Colon (tissue), 2 donors: ENCODE data around the gene DHRS4L2.
"Not testable (repeated sequence)": the region's sequence is repeated elsewhere in the genome, so short reads cannot be mapped to it uniquely, and the experiment has no call there.

Experiments used
- FAIRE-seq: peaks from 2 replicates; lab custom pipeline; 2012; peaks lifted over from hg19 to GRCh38; lab: Jason Lieb, UNC
- donor health status: control.
- donor health status: control.

The DHRS4L2 gene

DNA sequence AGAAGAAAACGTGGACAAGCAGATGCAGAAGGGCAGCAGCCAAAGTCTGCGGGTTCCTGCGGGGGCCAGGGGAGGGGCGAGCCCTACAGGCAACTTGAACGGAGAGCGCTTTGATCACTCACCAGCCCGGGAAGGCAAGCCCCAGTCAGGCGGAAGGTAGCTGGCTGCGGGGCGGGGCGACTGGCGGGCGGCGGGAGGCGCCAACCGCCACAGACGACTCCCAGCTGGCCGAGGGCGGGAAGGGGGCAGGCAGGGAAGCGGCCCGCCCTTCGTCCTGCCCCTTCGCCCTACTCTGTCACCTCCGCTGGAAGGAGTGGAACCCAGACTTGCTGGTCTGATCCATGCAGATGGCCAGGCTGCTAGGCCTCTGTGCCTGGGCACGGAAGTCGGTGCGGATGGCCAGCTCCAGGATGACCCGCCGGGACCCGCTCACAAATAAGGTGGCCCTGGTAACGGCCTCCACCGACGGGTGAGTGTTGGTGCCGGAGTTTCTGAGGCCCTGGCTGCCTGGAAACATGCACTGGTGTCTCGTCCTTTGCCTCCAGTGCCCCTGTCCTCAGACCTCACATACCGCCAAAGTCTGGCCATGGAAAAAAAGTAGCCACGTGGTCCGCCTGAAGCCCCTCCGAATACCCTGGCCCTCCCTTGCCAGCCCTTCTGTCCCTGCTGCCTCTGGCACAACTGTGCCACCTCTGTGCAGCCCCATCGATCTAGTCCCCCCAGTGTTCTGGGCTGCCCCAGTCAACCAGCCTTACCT is at the start of gene DHRS4L2:
Gene DHRS4L2, plus strand, starts transcription at position 323 of the 757 bp plus-strand sequence. Its CDS starts 19 bp downstream, at position 342.
- not testable (repeated sequence) for FAIRE-seq

DNA sequence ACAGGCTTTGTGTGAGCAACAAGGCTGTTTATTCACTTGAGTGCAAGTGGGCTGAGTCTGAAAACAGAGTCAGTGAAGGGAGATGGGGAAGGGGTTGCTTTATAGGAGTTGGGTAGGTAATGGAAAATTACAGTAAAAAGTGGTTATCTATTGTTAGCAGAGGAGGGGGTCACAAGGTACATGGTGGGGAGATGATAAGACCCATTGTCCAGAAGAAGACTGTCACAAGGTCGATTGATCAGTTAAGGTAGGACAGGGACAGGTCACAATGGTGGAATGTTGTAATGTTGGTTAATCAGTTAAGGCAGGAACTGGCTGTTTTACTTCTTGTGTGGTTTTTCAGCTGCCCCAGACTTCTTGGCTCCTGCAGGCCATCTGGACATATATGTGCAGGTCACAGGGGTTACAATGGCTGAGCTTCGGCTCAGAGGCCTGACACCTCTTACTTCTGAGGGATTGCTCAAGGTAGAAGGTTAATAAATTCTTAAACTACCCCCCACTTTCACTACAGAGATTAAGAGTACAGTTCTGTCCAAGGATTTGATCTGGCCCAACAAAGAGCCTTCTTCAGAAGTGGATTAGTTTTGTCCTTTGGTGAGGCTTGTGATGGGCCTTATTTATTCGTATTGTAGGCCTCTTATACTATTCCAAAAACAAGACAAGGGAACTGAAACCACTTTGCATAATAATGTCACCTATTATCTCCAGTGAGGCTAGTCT is 49.0 kb upstream of the DHRS4L2 start:
- FAIRE-seq: no peak

DNA sequence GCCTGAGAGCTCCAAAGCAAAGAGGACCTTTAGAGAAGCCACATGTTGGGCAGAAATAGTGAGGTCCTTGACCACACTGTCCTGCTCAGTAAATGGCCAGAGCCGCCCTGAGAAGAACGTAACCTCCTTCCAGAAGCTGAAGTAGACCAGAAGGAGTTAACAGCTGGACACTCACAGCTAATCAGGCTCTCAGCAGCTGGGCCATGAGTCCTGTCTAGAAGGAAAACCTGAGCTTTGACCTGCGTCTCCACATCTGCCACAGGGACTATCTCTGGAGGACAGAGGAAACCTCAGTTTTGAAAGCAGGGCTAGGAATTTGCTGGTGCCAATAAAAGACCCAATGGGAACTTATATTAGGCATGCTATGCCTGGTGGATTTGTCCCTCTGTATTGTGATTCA is 47.5 kb upstream of the DHRS4L2 start:
- no peak for FAIRE-seq

DNA sequence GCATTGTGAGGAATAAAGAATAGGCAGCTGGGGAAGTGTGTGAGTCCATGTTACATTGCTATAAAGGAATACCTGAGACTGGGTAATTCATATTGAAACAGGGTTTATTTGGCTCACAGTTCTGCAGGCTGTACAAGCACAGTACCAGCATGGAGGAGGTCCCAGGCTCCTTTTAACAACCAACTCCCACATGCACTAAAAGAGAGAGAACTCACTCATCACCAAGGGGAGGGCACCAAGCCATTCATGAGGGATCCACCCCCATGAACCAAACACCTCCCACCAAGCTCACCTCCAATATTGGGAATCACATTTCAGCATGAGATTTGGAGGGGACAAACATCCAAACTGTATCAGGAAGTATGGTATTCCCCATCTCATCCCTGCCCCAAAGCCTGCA is 47.1 kb upstream of the DHRS4L2 start:
- FAIRE-seq: no peak

DNA sequence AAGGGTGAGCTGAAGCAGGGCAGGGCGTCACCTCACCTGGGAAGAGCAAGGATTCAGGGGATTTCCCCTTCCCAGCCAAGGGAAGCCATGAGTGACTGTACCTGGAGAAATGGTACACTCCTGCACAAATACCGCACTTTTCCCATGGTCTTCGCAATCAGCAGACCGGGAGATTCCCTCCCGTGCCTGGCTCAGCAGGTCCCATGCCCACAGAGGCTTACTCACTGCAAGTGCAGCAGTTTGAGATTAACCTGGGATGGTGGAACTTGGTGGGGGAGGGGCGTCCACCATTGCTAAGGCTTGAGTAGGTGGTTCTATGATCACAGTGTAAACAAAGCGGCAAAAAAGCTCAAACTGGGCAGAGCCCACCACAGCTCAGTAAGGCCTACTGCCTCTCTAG is 46.1 kb upstream of the DHRS4L2 start:
- FAIRE-seq: no peak

DNA sequence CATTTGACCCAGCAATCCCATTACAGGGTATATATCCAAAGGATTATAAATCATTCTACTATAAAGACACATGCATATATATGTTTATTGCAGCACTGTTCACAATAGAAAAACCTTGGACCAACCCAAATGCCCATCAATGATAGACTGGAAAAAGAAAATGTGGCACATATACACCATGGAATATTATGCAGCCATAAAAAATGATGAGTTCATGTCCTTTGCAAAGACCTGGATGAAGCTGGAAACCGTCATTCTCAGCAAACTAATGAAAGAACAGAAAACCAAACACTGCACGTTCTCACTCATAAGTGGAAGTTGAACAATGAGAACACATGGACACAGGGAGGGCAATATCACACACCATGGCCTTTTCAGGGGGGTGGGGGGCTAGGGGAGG is 39.7 kb upstream of the DHRS4L2 start:
- FAIRE-seq: not testable (repeated sequence)

DNA sequence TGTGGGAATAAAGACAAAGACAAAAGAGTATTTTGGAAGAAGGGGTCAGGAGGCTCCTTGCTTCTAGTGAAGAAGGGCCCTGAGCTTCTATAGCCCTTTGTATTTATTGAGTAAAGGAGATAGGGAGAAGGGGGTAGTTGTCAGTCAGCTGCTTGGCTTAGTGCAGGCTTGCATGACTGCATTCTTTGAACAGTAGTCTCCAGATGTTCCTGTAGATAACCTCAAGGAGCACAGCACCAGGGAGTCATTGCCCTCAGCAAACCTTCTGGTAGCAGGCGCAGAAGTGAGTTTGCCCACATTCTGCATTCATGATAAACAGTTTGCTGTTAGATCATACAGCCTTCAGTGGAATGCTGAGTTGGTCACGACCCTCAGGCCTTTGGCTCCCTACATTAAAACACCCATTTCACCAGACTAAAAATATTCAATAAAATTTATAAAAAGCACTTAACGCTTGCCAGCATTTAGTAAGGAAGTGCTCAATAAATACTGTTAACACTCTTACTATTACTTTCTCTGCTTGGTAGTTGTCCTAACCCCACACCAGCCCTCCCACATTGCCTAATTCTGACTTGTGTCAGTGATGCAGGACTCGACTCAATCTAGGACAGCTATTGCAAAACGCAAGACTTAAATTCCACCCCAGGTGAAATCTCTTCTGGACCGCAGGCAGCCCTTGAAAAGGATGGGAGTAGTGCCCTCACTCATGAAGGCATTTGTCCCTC is 38.2 kb upstream of the DHRS4L2 start:
- no peak for FAIRE-seq

DNA sequence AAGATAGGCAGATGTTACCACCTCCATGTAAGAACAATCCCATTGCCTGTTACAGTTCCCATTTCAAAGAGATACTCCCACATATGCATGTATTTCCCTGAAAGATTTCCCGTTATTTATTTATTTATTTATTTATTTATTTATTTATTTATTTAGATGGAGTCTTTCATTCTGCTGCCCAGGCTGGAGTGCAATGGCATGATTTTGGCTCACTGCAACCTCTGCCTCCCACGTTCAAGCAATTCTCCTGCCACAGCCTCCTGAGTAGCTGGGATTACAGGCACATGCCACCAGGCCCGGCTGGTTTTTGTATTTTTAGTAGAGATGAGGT is 37.6 kb upstream of the DHRS4L2 start:
- FAIRE-seq: not testable (repeated sequence)

DNA sequence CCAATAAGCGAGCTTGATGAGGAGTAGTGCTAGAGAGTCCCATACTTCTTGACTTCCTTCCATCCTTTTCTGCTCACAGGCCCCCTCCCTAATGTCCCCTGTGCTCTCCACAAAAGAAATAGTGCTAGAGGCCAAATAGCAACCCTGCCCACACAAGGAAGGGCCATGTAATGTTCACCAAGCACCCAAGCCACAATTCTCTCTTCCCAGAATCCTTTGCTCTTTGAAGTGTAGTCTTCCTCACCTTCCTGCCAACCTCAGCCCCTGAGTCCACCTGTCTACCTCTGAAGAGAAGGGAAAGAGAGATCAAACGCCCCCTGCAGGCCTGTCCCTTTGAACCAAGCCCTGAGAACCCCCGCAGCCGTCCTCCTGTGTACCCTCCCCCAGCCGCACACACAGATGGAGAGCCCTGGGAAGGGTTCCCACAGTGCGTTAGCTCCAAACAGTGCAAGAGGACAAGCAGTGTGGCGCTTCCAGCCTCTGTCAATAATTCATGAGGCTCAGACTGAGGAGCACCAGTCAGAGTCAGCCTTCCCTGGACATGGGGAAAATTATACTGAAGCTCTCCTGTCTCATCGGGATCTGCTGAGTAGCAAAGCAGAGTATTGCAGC is 37.0 kb upstream of the DHRS4L2 start:
- FAIRE-seq: no peak

DNA sequence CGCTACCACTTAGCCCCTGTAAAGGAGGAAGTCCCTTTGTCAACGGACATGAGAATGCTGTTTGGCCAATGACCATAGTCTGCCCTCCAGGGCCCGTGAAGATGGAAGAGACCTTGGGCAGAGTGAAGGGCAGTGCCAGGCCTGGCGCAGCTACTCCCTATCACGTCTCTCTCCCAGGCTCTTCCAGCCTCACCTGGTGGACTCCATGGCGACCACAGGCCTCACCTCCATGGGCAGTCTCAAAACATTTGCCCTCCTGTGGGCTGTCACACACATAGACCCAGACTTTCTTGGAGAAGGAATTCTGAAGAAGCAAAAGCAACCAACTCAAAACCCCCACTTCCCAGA is 35.6 kb upstream of the DHRS4L2 start:
- not testable (repeated sequence) for FAIRE-seq

DNA sequence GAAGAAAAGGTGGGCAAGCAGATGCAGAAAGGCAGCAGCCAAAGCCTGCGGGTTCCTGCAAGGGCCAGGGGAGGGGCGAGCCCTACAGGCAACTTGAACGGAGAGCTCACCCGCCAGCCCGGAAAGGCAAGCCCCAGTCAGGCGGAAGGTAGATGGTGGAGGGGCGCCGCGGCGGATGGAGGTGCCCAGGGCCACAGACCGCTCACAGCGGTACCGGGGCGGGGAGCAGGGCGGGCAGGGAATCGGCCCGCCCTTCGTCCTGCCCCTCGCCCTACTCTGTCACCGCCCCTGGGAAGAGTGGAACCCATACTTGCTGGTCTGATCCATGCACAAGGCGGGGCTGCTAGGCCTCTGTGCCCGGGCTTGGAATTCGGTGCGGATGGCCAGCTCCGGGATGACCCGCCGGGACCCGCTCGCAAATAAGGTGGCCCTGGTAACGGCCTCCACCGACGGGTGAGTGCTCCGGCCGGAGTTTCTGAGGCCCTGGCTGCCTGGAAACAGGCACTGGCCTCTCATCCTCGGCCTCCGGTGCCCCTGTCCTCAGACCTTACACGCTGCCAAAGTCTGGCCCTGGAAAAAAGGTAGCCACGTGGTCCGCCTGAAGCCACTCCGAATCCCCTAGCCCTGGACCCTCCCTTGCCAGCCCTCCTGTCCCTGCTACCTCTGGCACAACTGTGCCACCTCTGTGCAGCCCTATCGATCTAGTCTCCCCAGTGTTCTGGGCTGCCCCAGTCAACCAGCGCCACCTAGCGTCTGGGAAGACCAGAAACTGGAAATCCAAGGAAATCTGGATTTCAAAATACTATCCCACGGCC is 35.1 kb upstream of the DHRS4L2 start, which contains the start of gene DHRS4:
Gene DHRS4, plus strand, starts transcription at position 307 of the 815 bp plus-strand sequence. Its CDS starts 19 bp downstream, at position 326.
- FAIRE-seq: no peak

DNA sequence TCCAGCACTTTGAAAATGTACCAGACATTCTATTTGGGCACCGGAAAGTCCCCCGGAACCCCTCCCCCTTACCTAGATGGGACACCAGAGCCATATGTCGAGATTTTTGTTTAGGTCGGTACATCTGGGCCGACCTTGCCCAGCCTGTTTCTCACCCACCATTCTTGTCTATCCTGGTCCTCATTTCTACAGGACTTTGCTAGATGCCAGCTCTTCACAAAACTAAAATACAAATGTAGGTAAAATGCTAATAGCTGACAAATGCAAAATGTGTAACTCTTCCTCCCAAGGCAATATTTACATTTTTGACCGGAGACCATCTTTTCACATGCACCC is 34.5 kb upstream of the DHRS4L2 start:
- FAIRE-seq: not testable (repeated sequence)

DNA sequence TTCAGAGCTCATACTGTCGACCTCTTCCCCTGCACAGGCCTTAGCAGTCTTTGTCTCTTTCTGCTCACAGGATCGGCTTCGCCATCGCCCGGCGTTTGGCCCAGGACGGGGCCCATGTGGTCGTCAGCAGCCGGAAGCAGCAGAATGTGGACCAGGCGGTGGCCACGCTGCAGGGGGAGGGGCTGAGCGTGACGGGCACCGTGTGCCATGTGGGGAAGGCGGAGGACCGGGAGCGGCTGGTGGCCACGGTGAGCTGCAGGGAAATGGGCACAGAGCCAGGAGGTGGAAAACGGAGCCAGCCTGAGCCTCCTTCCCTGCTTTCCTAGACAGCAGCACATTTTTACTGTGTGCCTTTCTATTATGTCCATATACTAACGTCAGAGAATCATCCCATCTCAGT is 33.8 kb upstream of the DHRS4L2 start:
- FAIRE-seq: not testable (repeated sequence)

DNA sequence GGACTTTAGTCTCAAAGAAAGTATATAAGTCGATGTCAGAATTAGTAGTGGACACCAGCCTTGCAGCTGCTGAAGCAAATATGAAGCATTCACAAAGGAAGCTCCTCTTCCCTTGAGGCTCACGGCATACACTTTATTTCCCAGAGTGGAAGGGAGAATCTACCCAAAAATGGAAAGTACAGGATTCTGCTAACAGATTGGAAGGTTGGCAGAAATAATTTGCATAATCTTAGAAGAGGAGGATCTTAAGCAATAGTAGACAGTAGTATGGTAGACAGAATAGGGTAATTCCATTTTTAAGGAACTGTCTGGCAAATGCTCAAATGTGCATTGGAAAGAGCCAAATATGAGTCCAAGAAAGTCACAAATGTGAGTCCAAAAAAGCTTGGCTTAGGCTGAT is 32.9 kb upstream of the DHRS4L2 start:
- not testable (repeated sequence) for FAIRE-seq

DNA sequence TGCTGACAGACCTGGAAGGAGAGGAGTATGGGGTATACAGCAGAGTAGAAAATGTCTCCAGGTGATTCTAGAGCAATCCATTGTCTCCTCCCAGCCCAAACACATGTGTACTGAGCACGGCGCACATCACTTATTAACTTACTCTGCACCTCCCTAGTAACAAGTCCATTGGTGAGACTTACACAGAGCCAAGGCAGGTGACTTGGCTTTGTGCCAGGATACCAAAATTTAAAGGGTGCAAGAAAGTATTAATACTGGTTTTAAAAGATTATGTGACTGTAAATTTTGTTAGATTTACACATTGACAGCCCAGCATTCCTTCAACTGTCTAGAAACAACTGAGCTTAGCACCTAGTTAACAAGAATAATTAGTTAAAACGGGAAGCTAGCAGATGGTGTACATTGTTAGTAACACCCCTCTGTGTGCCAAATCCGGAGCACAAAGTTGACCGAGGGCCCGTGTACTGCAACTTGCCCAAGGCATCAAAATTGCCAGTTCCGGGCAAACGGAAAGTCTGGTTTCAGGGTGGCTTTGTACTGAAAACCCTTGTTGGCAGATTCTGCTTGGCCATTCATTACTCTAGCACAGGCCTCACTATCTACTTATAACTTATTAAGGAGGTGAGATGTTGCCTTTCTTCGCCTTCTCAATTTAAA is 30.7 kb upstream of the DHRS4L2 start:
- FAIRE-seq: not testable (repeated sequence)

DNA sequence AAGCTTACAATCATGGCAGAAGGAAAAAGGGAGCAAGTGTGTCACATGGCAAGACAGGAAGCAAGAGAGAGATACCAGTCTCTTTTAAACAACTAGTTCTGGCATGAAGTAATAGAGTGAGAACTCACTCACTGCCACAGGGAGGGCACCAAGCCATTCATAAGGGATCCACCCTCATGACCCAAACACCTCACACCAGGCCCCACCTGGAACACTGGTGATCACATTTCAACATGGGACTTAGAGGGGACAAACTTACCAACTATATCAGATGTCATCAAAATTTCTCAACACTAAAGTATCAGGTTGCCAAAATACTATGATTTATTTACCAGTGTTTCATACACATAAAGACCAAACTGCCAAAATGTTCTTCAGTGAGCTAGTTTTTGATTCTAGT is 27.8 kb upstream of the DHRS4L2 start:
- not testable (repeated sequence) for FAIRE-seq

DNA sequence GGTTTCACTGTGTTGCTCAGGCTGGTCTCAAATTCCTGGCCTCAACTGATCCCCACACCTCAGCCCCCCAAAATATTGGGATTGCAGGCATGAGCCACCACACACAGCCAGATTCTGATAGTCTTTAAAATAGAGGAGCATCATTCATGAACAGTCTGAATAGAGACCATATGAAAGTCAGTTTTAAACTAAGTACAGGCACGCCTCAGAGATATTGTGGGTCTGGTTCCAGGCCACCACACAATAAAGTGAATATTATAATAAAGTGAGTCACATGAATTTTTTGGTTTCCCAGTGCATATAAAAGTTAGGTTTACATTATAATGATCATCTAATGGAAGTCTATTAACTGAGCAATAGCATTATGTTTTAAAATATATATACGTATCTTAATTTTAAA is 27.0 kb upstream of the DHRS4L2 start:
- FAIRE-seq: not testable (repeated sequence)

DNA sequence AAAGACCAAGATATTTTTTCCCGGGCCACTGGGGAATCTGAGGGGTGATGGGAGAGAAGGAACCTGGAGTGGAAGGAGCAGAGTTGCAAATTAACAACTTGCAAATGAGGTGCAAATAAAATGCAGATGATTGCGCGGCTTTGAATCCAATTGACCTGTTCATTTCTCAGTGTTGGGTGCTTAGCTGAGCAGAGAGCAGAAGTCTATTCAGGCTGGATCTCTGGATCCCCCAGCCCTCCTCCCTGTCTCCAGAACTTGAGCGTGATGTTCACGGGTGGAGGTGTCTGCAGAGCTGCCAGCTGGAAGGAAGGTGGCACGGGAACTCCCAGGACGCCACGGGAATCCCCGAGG is 19.6 kb upstream of the DHRS4L2 start:
- FAIRE-seq: not testable (repeated sequence)

DNA sequence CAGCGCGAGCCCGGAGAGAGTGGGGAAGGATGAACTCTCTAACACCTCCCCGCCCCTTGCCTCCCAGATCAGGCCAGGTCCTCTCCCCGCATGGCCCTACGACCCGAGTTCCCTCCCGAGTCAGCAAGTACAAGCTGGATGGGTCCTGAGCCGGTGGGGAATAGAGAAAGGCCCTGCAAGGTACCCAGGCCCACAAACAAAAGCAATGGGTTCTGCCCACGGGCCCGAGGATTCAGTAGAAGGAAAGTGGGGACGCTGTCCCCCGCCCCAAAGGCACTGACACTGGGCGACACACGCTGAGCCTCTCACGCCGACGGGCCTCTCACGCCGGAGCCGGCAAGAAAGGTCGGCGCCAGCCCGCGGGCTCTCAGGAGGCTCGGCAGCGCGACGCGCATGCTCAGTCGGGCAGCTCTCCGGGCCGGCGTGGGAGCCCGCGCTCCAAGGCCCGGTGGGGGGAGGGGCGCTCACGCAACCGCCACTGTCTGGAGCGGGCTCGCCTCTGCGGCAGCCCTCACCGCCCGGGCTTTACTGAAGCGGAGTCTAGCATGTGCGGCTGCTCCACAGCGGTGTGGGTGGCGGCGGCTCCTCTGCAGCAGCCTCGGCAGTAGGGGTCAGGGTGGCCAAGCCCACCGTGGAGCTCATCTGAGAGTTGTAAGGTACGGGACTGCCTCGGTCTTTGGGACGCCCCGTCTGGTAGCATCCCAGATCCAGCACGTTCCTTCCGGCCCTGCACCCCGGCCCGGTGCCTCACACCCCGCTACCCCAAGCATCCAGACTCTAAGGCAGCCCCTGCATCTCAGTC is 19.0 kb upstream of the DHRS4L2 start:
- FAIRE-seq: not testable (repeated sequence)

DNA sequence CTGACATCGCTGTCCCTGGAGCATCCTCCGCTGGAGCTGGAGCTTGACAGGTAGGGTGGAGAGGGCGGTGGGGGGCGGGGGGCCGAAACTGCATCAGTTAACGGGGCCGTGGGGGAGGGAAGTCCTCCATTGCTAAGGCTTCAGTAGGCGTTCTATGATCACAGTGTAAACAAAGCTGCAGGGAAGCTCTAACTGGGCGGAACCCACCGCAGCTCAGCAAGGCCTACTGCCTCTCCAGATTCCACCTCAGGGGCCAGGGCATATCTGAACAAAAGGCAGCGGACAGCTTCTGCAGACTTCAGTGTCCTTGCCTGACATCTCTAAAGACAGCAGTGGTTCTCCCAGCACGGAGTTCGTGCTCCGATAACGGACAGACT is 18.5 kb upstream of the DHRS4L2 start:
- FAIRE-seq: not testable (repeated sequence)

DNA sequence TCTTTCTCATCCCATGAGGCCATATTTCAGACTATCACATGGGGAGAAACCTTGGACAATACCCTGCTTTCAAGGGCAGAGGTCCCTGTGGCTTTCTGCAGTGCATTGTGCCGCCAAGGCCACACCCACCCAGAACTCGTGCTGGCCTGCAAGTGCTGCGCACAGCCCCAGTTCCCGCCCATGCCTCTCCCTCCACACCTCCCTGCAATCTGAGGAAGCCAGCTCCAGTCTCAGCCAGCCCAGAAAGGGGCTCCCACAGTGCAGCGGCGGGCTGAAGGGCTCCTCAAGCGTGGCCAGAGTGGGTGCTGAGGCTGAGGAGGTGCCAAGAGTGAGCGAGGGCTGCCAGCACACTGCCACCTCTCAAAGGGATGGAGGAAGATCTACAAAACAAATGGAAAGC is 15.6 kb upstream of the DHRS4L2 start:
- not testable (repeated sequence) for FAIRE-seq
